ENCODE data around the gene SNCG.
"Not testable (repeated sequence)": the region's sequence is repeated elsewhere in the genome, so short reads cannot be mapped to it uniquely, and the experiment has no call there.

Gene SNCG

GRCh38 chr10:86979977-86980448 lies 21.6 kb downstream of the SNCG start:
- no peak for DNase-seq

GRCh38 chr10:86981020-86981419 lies 22.6 kb downstream of the SNCG start:
- not testable (repeated sequence) for DNase-seq

GRCh38 chr10:86981716-86982115 lies 23.3 kb downstream of the SNCG start:
- no peak for DNase-seq

DNA sequence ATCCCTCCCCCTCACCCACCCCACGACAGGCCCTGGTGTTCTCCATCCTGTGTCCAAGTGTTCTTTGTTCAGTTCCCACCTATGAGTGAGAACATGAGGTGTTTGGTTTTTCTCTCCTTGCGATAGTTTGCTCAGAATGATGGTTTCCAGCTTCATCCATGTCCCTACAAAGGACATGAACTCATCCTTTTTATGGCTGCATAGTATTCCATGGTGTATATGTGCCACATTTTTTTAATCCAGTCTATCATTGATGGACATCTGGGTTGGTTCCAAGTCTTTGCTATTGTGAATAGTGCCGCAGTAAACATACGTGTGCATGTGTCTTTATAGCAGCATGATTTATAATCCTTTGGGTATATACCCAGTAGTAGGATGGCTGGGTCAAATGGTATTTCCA lies 26.1 kb downstream of the SNCG start:
- DNase-seq = not testable (repeated sequence)

DNA sequence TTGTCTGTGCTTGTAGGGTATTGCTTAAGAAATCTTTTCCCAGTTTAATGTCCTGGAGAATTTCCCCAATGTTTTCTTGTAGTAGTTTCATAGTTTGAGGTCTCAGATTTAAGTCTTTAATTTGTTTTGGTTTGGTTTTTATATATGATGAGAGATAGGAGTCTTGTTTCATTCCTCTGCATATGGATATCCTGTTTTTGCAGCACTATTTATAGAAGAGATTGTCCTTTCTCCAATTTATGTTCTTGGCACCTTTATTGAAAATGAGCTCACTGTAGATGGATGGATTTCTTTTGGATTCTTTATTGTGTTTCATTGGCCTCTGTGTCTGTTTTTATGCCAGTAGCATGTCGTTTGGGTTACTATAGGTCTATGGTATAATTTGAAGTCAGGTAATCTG lies 30.1 kb downstream of the SNCG start:
- no peak for DNase-seq

- DNase-seq = not testable (repeated sequence)
Measured at GRCh38 chr10:86991362-86991761, 33.0 kb downstream of the SNCG start.

DNA sequence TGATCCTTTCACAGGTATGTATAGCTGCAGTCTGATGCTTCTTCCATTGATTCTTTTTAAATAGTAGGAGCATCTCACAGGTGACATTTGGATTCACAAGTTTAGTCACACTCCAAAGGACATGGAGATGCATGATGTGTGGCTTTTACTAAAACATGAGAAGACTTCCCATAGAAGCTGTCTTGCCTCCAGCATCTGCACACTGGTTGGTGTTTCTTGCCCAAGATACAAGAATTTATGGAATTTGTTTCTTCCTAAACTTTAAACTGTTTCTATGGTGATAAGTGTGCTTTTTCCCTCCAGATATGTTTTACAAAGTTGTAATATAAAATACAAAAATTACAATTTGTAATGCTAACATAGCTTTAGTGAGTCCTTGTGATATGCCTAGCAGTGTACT lies 34.1 kb downstream of the SNCG start:
- DNase-seq = no peak

DNA sequence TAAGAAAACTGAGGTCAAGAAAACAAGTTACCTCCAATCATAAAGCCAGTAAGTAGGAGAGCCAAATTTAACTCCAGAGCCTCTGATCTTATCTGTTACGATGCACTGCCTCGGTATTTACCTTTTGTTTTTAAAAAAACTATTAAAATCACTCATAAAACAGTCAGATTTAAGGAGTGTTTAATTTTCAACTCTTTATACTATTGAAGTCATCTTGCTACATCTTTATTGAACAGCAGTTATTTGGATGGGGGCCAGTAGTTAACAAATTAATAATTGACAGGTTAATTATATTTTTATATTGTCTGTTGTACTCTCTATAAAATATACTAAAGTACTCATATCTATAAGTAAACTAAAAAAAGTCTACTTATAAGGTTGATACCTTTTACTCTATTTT lies 34.5 kb downstream of the SNCG start:
- DNase-seq = no peak

DNA sequence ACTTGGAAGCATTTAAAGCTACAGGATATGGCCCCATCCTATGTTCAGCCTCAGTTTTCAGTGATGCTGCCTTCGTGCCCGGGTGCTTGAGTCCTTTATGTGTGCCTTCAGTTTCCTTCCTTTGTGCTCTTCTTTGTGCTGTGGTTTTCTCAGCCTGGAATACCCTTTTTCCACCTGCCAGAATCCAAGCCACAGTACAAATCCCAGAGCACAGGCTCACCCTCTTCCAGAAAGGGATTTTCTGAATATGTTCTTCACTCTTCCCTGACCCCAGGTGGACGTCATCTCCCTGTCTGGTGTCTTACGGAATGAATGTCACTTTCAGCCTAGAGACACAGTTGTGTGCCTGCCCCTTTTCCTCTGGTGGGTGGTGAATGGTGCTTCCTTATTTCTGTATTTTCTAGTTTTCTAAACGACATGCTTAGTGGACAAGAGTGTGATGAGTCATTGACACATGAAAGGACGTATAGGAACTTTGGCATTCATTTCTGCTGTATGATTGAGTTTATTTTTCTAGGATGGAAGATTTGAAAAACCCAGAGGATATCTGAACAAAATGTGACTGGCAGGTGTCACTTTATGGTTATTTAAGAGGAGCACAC lies 41.5 kb downstream of the SNCG start:
- DNase-seq = not testable (repeated sequence)

DNA sequence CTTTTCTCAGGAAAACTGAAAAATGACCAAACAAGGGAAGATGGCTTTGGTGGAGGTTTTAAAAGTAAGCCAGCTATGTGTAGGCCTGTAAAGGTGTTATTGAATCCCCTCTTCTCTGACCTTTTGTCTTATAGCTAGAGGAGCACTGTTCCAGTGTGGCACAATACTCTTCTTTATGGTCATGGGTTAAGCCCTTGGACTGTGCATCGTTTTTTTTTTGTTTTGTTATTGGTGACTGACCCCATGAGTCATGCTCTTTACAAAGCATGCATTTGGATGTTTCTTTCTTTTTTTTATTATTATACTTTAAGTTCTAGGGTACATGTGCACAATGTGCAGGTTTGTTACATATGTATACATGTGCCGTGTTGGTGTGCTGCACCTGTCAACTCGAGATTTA lies 42.1 kb downstream of the SNCG start:
- DNase-seq = no peak

- not testable (repeated sequence) for DNase-seq
Measured at GRCh38 chr10:87007124-87007523, 48.7 kb downstream of the SNCG start.

DNA sequence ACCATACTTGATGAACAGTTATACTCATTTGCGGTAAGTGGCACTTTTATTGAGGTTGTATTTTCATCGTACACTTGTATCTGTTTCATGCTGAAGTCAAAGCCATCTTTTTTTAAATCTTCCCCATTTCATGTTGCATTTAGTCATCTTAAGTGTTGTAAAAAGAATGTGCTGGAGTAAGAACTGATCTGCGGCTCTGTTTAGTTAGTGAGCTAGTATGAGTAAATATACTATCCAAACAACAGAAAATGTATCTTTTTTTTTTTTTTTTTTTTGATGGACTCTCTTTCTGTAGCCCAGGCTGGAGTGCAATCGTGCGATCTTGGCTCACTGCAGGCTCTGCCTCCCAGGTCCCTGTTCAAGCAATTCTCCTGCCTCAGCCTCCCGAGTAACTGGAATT lies 49.3 kb downstream of the SNCG start:
- DNase-seq = not testable (repeated sequence)

- DNase-seq = not testable (repeated sequence)
Measured at GRCh38 chr10:87008303-87008702, 49.9 kb downstream of the SNCG start.

DNA sequence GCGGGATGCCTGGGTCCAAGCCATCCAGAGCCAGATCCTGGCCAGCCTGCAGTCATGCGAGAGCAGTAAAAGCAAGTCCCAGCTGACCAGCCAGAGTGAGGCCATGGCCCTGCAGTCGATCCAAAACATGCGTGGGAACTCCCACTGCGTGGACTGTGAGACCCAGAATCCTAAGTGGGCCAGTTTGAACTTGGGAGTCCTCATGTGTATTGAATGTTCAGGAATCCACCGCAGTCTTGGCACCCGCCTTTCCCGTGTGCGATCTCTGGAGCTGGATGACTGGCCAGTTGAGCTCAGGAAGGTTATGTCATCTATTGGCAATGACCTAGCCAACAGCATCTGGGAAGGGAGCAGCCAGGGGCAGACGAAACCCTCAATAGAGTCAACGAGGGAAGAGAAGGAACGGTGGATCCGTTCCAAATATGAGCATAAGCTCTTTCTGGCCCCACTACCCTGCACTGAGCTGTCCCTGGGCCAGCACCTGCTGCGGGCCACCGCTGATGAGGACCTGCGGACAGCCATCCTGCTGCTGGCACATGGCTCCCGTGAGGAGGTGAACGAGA lies 50.8 kb downstream of the SNCG start:
- not testable (repeated sequence) for DNase-seq

All from activated CD8-positive, alpha-beta memory T cell treated with anti-CD3 and anti-CD28 coated beads for 24 hours (primary cell).